Endothelial cell of umbilical vein (primary cell): ENCODE measurements around the gene SESN2. TPM values are rescaled to one million over a fixed set of nuclear protein-coding genes. Genes with fewer than 3 reads are reported as not detected.

Source experiments
- BruUV-seq: library from RNA; stranded (reverse); fragments of 400-500 nt; replicated peaks from 2 replicates; lab custom pipeline; 2021; lab: Mats Ljungman, UMichigan
- CTCF ChIA-PET: fragments of 300-600, 350-600 bp; sonication (Branson Sonifier 250); formaldehyde crosslinking; loops from one replicate; lab custom pipeline; 2021; ENCODE audit warnings: antibody characterized with exemption, inconsistent platforms; lab: Charles Lee
- POLR2A ChIA-PET: fragments of 300-600, 350-600 bp; sonication (Branson Sonifier 250); formaldehyde crosslinking; loops from one replicate; lab custom pipeline; 2021; ENCODE audit warnings: antibody characterized with exemption, inconsistent platforms; lab: Charles Lee
- DNase-seq: peaks from one replicate; pipeline ENCODE4 v3.0.0-alpha.2; 2011; ENCODE audit warnings: low read depth, low spot score
- FAIRE-seq: peaks from 2 replicates; lab custom pipeline; 2011; peaks lifted over from hg19 to GRCh38; lab: Jason Lieb, UNC
- H2AFZ ChIP-seq: 2 replicates; pipeline ENCODE4 v1.6.0; 2012; ENCODE audit warnings: low read depth, low read length, control low read depth, inconsistent platforms
- H3K27ac ChIP-seq: 2 replicates; pipeline ENCODE4 v1.5.1; 2011; ENCODE audit warnings: low read depth, mild to moderate bottlenecking, control low read depth, low read length, moderate library complexity; ENCODE audit not compliant: insufficient read depth
- H3K27me3 ChIP-seq, 2 experiments: 2 replicates each; pipeline versions ENCODE4 v1.6.0 to v1.6.1; 2011; ENCODE audit warnings: low read length in 2 of 2, mixed read lengths in 1 of 2; ENCODE audit not compliant: control insufficient read depth in 2 of 2, insufficient read depth in 2 of 2
- H3K36me3 ChIP-seq, 2 experiments: 2 replicates in 1 of 2; 3 replicates in 1 of 2; pipeline ENCODE4 v1.5.1; 2011; ENCODE audit warnings: low read length in 2 of 2, mild to moderate bottlenecking in 1 of 2, moderate library complexity in 1 of 2; ENCODE audit not compliant: control insufficient read depth in 2 of 2, insufficient read depth in 2 of 2; ENCODE audit errors: extremely low read depth in 1 of 2
- H3K4me1 ChIP-seq: 3 replicates; pipeline ENCODE4 v1.5.1; 2011; ENCODE audit warnings: mild to moderate bottlenecking, low read length; ENCODE audit not compliant: control insufficient read depth, insufficient read depth; ENCODE audit errors: extremely low read depth
- H3K4me2 ChIP-seq: 2 replicates; pipeline ENCODE4 v1.6.1; 2011; ENCODE audit warnings: low read length, control low read depth, mixed read lengths; ENCODE audit not compliant: insufficient read depth
- H3K4me3 ChIP-seq, 3 experiments: fragments of 200-600 bp in 1 of 3; sonication (generic), shearing (Covaris generic) in 1 of 3; replicated peaks in 1 of 3; 2 replicates each; pipeline ENCODE4 v1.5.1; 2011 to 2016; ENCODE audit warnings: control low read depth in 3 of 3, low read length in 3 of 3, mild to moderate bottlenecking in 2 of 3, inconsistent platforms in 1 of 3, low read depth in 1 of 3, moderate library complexity in 1 of 3; ENCODE audit not compliant: insufficient read depth in 1 of 3
- H3K79me2 ChIP-seq: 2 replicates; pipeline ENCODE4 v1.6.0; 2012; ENCODE audit warnings: low read length, inconsistent platforms; ENCODE audit not compliant: control insufficient read depth, insufficient read depth
- H3K9ac ChIP-seq: replicated peaks from 2 replicates; pipeline ENCODE3; 2011; ENCODE audit warnings: low read length, control low read depth; ENCODE audit not compliant: insufficient read depth; ENCODE audit errors: extremely low read depth
- H3K9me1 ChIP-seq: replicated peaks from 3 replicates; pipeline ENCODE4 v1.6.0; 2011; ENCODE audit warnings: mild to moderate bottlenecking, low read length; ENCODE audit not compliant: control insufficient read depth, insufficient read depth; ENCODE audit errors: extremely low read depth
- H3K9me3 ChIP-seq: replicated peaks from 2 replicates; pipeline ENCODE4 v1.5.1; 2012; ENCODE audit warnings: low read length, inconsistent platforms; ENCODE audit not compliant: control insufficient read depth, insufficient read depth
- H4K20me1 ChIP-seq: replicated peaks from 2 replicates; pipeline ENCODE3; 2011; ENCODE audit warnings: mild to moderate bottlenecking, low read length; ENCODE audit not compliant: control insufficient read depth, insufficient read depth; ENCODE audit errors: extremely low read depth
- CTCF ChIP-seq, 2 donors: IDR thresholded peaks; 1 replicate in 1 of 2; 2 replicates in 1 of 2; pipeline ENCODE4 v1.5.1; 2011; ENCODE audit warnings: low read length in 2 of 2, mild to moderate bottlenecking in 2 of 2, moderate library complexity in 2 of 2, control low read depth in 1 of 2, inconsistent platforms in 1 of 2, low read depth in 1 of 2; ENCODE audit not compliant: insufficient read depth in 1 of 2; ENCODE audit errors: extremely low read depth in 1 of 2
- EZH2 ChIP-seq: IDR thresholded peaks from 2 replicates; pipeline ENCODE4 v1.6.1; 2012; ENCODE audit warnings: borderline replicate concordance, low read depth, mild to moderate bottlenecking, moderate library complexity, low read length, inconsistent platforms; ENCODE audit not compliant: severe bottlenecking
- FOS ChIP-seq: IDR thresholded peaks from 2 replicates; pipeline ENCODE4 v1.6.1; 2011; ENCODE audit warnings: mild to moderate bottlenecking, low read length, moderate library complexity, borderline replicate concordance; ENCODE audit not compliant: insufficient read depth
- GATA2 ChIP-seq: IDR thresholded peaks from 2 replicates; pipeline ENCODE4 v1.7.0; 2011; ENCODE audit warnings: low read depth, mild to moderate bottlenecking, moderate library complexity, mixed read lengths, low read length; ENCODE audit not compliant: insufficient read length, insufficient read depth
- JUN ChIP-seq: IDR thresholded peaks from 2 replicates; pipeline ENCODE4 v1.6.1; 2011; ENCODE audit warnings: borderline replicate concordance, low read depth; ENCODE audit not compliant: insufficient read length, insufficient read depth
- MAX ChIP-seq: IDR thresholded peaks from 2 replicates; pipeline ENCODE4 v1.6.1; 2011; ENCODE audit not compliant: insufficient read depth, insufficient read length
- MYC ChIP-seq: IDR thresholded peaks from one replicate; pipeline ENCODE4 v1.6.1; 2011; ENCODE audit warnings: mild to moderate bottlenecking, low read depth, low read length
- POLR2A ChIP-seq: IDR thresholded peaks from 2 replicates; pipeline ENCODE4 v1.6.1; 2012; ENCODE audit warnings: low read depth, mild to moderate bottlenecking, control low read depth, low read length
- POLR2AphosphoS5 ChIP-seq: IDR thresholded peaks from 2 replicates; pipeline ENCODE4 v1.6.1; 2012; ENCODE audit warnings: low read depth, mild to moderate bottlenecking, control low read depth, low read length, moderate library complexity; ENCODE audit not compliant: insufficient read depth
- dilution Hi-C: fragments of 300-500 bp; cut with MboI; formaldehyde crosslinking; loops from one replicate; pipeline ENCODE4 v1.15.0; 2019; ENCODE audit warnings: low sequenced_read_pairs; ENCODE audit not compliant: extremely low pct_ligation_motif_present
- intact Hi-C: fragments of 100-400 bp; cut with micrococcal nuclease; formaldehyde crosslinking; loops from one replicate; pipeline ENCODE4 v1.10.0; 2022
- polyA plus RNA-seq, 4 experiments: library from polyadenylated mRNA; depleted of rRNA in 3 of 4; stranded (reverse) in 3 of 4; unstranded in 1 of 4; fragments of >200 nt; gene quantifications; 2 replicates each; pipeline versions ENCODE4 v1.2.1 to v1.2.3, GENCODE V29; 2011 to 2012; ENCODE audit warnings: missing spikeins in 1 of 4
- total RNA-seq: library from RNA; stranded (reverse); gene quantifications from 2 replicates; pipeline ENCODE4 v1.2.3, GENCODE V29; 2021

Gene SESN2
- total and polyA plus RNA-seq, 2 donors (not counting 3 experiments of a cell fraction or from before 2014, with no cell fraction given) = 11.6 to 13.2 TPM

GRCh38 chr1:28272215-28272852 lies 13.0 kb downstream of the SESN2 start:
- TF ChIP-seq CTCF (IDR thresholded peaks at IDR 0.05; ENCODE audit: extremely low read depth in 1 of 2, insufficient read depth in 1 of 2, low read depth in 1 of 2, low read length in 2 of 2) = no peak
- no peak for TF ChIP-seq MYC
- TF ChIP-seq FOS = no peak
- TF ChIP-seq MAX = no peak
- no peak for TF ChIP-seq JUN
- no peak for TF ChIP-seq POLR2A
- TF ChIP-seq EZH2 = no peak
- no peak for TF ChIP-seq POLR2AphosphoS5
- TF ChIP-seq GATA2 = no peak
- H3K4me2 ChIP-seq = no peak overlapping the region
- no peak overlapping the region for H3K4me3 ChIP-seq
- no peak for FAIRE-seq
- H3K9ac ChIP-seq = no peak overlapping the region
- no peak overlapping the region for H3K27ac ChIP-seq
- H3K36me3 ChIP-seq = peaks cover 5 to 20% of the 10 kb centered on the region in 2 experiments
- peaks cover 3% of the 10 kb centered on the region for H3K4me1 ChIP-seq
- peaks cover 12% of the 10 kb centered on the region for H3K79me2 ChIP-seq
- ChIA-PET POLR2A (no interaction called here), CTCF (interaction anchor here (2.1 kb wide), 1 partner anchor 24 kb away, joined by 10 read pairs; no protein-coding TSS in a partner anchor)
- no peak overlapping the region for H2AFZ ChIP-seq
- intact Hi-C loops (no loop called here), dilution Hi-C loops (loop anchor here (25.0 kb wide), 1 partner anchor 340 kb away; no protein-coding TSS in a partner anchor)
- H3K27me3 ChIP-seq = no peaks in the 10 kb centered on the region
- no peaks in the 10 kb centered on the region for H3K9me1 ChIP-seq
- no TSS peak for BruUV-seq
- H4K20me1 ChIP-seq = no peaks in the 10 kb centered on the region
- H3K9me3 ChIP-seq = no peaks in the 10 kb centered on the region
- DNase-seq = no peak
